K562 (cell line): ENCODE data around the gene SVBP. TPM values are rescaled to one million over a fixed set of nuclear protein-coding genes. Genes with fewer than 3 reads are reported as not detected.

Source experiments
- ATF1 ChIP-seq, 2 experiments: fragments of 450-650 bp in 1 of 2; IDR thresholded peaks; 2 replicates each; pipeline ENCODE4 v1.6.1; 2016; ENCODE audit warnings: missing compliant biosample characterization in 1 of 2, missing genetic modification characterization in 1 of 2
- BRCA1 ChIP-seq, 2 experiments: fragments of 450-650 bp in 1 of 2; sonication (generic) in 1 of 2; formaldehyde crosslinking in 1 of 2; IDR thresholded peaks; 2 replicates each; pipeline versions ENCODE4 v1.5.0 to v1.6.1; 2017 to 2020; ENCODE audit warnings: mild to moderate bottlenecking in 1 of 2, missing genetic modification reagents in 1 of 2
- CBX2 ChIP-seq: fragments of 200-600 bp; sonication (generic); IDR thresholded peaks from one replicate; pipeline ENCODE4 v1.6.1; 2012; ENCODE audit warnings: mild to moderate bottlenecking, low read length, inconsistent platforms; ENCODE audit not compliant: insufficient read depth, poor library complexity, severe bottlenecking
- CEBPZ ChIP-seq: fragments of 150-350 bp; IDR thresholded peaks from 2 replicates; pipeline ENCODE4 v1.6.1; 2014; ENCODE audit warnings: low read depth, mild to moderate bottlenecking, low read length, borderline replicate concordance
- DPF2 ChIP-seq: fragments of 450-650 bp; IDR thresholded peaks from 2 replicates; pipeline ENCODE4 v1.6.1; 2016
- EP400 ChIP-seq: fragments of 450-650 bp; IDR thresholded peaks from 2 replicates; pipeline ENCODE4 v1.6.1; 2017; ENCODE audit warnings: antibody characterized with exemption, mild to moderate bottlenecking, moderate library complexity
- FUS ChIP-seq: fragments of 200-400 bp; formaldehyde crosslinking; optimal IDR thresholded peaks from 2 replicates; pipeline ENCODE3; 2017; ENCODE audit warnings: low read depth, low read length
- KLF6 ChIP-seq: fragments of 250-450 bp; sonication (Bioruptor Pico); IDR thresholded peaks from 2 replicates; pipeline ENCODE4 v1.4.0; 2020; ENCODE audit warnings: mild to moderate bottlenecking, moderate library complexity, borderline replicate concordance
- NFE2L1 ChIP-seq: fragments of 450-650 bp; IDR thresholded peaks from 2 replicates; pipeline ENCODE4 v1.6.1; 2016; ENCODE audit warnings: missing genetic modification characterization, low read depth, mild to moderate bottlenecking, missing compliant biosample characterization, moderate library complexity, borderline replicate concordance
- SMAD1 ChIP-seq: fragments of 150-350 bp; IDR thresholded peaks from 2 replicates; pipeline ENCODE4 v1.6.1; 2014; ENCODE audit warnings: low read length, low read depth; ENCODE audit not compliant: partially characterized antibody
- TAF7 ChIP-seq: fragments of 450-650 bp; IDR thresholded peaks from 2 replicates; pipeline ENCODE4 v1.6.1; 2016; ENCODE audit warnings: missing genetic modification characterization, missing compliant biosample characterization
- polyA plus RNA-seq, 8 experiments: library from polyadenylated mRNA; depleted of rRNA in 4 of 8; stranded (reverse) in 5 of 8; unstranded in 3 of 8; fragments of >200 nt; fragmentation: Nextera tagmentation in 2 of 8; fragmentation: Illumina TruSeq in 1 of 8; extraction: Ambion mirVana in 2 of 8; extraction: Trizol in 1 of 8; gene quantifications; 2 replicates each; pipeline versions ENCODE4 v1.2.1 to v1.2.3, GENCODE V29; 2011 to 2014; ENCODE audit warnings: inconsistent platforms in 1 of 8, missing spikeins in 1 of 8
- total RNA-seq, 7 experiments: library from RNA; depleted of rRNA in 6 of 7; stranded (reverse); fragments of >200 nt in 6 of 7; fragmentation: Illumina TruSeq in 2 of 7; extraction: Trizol in 2 of 7; gene quantifications; 2 replicates each; pipeline versions ENCODE4 v1.2.1 to v1.2.3, GENCODE V29; 2011 to 2021; ENCODE audit warnings: low replicate concordance in 1 of 7
- TF ChIP-seq, protein P1 (sequence below): sonication (generic); formaldehyde crosslinking; IDR thresholded peaks from 2 replicates; pipeline ENCODE4 v1.8.0; 2023; ENCODE audit warnings: mild to moderate bottlenecking, missing genetic modification reagents
- TF ChIP-seq, protein P2 (sequence below): fragments of 450-650 bp; formaldehyde crosslinking; IDR thresholded peaks from 2 replicates; pipeline ENCODE4 v1.4.0; 2020; ENCODE audit warnings: mild to moderate bottlenecking, moderate library complexity
- TF ChIP-seq, protein P3 (sequence below): fragments of 250-450 bp; sonication (Bioruptor Pico); IDR thresholded peaks from 2 replicates; pipeline ENCODE4 v1.8.0; 2022; ENCODE audit warnings: moderate library complexity, mild to moderate bottlenecking, inconsistent platforms
- TF ChIP-seq, protein P4 (sequence below): fragments of 250-450 bp; sonication (Bioruptor Pico); IDR thresholded peaks from 2 replicates; pipeline ENCODE4 v1.6.1; 2021; ENCODE audit warnings: mild to moderate bottlenecking

SVBP gene
- total and polyA plus RNA-seq, 9 of the 15 experiments (the other 6 are each of a cell fraction or from before 2014, with no cell fraction given): 31.7 to 49.7 (median 40.0) TPM

GRCh38 chr1:42765832-42766740 is 51.1 kb downstream of the SVBP start (continued):
- TF ChIP-seq, protein P1, sequence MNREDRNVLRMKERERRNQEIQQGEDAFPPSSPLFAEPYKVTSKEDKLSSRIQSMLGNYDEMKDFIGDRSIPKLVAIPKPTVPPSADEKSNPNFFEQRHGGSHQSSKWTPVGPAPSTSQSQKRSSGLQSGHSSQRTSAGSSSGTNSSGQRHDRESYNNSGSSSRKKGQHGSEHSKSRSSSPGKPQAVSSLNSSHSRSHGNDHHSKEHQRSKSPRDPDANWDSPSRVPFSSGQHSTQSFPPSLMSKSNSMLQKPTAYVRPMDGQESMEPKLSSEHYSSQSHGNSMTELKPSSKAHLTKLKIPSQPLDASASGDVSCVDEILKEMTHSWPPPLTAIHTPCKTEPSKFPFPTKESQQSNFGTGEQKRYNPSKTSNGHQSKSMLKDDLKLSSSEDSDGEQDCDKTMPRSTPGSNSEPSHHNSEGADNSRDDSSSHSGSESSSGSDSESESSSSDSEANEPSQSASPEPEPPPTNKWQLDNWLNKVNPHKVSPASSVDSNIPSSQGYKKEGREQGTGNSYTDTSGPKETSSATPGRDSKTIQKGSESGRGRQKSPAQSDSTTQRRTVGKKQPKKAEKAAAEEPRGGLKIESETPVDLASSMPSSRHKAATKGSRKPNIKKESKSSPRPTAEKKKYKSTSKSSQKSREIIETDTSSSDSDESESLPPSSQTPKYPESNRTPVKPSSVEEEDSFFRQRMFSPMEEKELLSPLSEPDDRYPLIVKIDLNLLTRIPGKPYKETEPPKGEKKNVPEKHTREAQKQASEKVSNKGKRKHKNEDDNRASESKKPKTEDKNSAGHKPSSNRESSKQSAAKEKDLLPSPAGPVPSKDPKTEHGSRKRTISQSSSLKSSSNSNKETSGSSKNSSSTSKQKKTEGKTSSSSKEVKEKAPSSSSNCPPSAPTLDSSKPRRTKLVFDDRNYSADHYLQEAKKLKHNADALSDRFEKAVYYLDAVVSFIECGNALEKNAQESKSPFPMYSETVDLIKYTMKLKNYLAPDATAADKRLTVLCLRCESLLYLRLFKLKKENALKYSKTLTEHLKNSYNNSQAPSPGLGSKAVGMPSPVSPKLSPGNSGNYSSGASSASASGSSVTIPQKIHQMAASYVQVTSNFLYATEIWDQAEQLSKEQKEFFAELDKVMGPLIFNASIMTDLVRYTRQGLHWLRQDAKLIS (CRISPR knock-in tag): no peak
- TF ChIP-seq KLF6 (CRISPR knock-in tag) (no peak), NFE2L1 (tag) (no peak), BRCA1 (IDR thresholded peaks at IDR 0.05) (no peak), BRCA1 (CRISPR knock-in tag; IDR thresholded peaks at IDR 0.05) (no peak), SMAD1 (no peak), CEBPZ (no peak), EP400 (peak; percentile 77), DPF2 (no peak; the same call in 1 of the 2 replicates), FUS (no peak), ATF1 (CRISPR knock-in tag; IDR thresholded peaks at IDR 0.05) (no peak), ATF1 (tag; IDR thresholded peaks at IDR 0.05) (no peak; the same call in 1 of the 2 replicates), TAF7 (tag) (no peak), CBX2 (no peak)
- TF ChIP-seq, protein P2, sequence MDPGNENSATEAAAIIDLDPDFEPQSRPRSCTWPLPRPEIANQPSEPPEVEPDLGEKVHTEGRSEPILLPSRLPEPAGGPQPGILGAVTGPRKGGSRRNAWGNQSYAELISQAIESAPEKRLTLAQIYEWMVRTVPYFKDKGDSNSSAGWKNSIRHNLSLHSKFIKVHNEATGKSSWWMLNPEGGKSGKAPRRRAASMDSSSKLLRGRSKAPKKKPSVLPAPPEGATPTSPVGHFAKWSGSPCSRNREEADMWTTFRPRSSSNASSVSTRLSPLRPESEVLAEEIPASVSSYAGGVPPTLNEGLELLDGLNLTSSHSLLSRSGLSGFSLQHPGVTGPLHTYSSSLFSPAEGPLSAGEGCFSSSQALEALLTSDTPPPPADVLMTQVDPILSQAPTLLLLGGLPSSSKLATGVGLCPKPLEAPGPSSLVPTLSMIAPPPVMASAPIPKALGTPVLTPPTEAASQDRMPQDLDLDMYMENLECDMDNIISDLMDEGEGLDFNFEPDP (CRISPR knock-in tag): no peak
- TF ChIP-seq, protein P3, sequence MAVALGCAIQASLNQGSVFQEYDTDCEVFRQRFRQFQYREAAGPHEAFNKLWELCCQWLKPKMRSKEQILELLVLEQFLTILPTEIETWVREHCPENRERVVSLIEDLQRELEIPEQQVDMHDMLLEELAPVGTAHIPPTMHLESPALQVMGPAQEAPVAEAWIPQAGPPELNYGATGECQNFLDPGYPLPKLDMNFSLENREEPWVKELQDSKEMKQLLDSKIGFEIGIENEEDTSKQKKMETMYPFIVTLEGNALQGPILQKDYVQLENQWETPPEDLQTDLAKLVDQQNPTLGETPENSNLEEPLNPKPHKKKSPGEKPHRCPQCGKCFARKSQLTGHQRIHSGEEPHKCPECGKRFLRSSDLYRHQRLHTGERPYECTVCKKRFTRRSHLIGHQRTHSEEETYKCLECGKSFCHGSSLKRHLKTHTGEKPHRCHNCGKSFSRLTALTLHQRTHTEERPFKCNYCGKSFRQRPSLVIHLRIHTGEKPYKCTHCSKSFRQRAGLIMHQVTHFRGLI: no peak
- TF ChIP-seq, protein P4, sequence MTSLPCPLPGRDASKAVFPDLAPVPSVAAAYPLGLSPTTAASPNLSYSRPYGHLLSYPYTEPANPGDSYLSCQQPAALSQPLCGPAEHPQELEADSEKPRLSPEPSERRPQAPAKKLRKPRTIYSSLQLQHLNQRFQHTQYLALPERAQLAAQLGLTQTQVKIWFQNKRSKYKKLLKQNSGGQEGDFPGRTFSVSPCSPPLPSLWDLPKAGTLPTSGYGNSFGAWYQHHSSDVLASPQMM (CRISPR knock-in tag): no peak
